Raji (cell line): ENCODE measurements around the gene PLVAP.

Experiments
- POLR2A ChIP-seq: IDR thresholded peaks from 2 replicates; pipeline ENCODE4 v1.6.1; 2011; ENCODE audit warnings: low read depth, low read length, control low read depth; ENCODE audit not compliant: insufficient read depth

PLVAP gene, protein sequence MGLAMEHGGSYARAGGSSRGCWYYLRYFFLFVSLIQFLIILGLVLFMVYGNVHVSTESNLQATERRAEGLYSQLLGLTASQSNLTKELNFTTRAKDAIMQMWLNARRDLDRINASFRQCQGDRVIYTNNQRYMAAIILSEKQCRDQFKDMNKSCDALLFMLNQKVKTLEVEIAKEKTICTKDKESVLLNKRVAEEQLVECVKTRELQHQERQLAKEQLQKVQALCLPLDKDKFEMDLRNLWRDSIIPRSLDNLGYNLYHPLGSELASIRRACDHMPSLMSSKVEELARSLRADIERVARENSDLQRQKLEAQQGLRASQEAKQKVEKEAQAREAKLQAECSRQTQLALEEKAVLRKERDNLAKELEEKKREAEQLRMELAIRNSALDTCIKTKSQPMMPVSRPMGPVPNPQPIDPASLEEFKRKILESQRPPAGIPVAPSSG

DNA sequence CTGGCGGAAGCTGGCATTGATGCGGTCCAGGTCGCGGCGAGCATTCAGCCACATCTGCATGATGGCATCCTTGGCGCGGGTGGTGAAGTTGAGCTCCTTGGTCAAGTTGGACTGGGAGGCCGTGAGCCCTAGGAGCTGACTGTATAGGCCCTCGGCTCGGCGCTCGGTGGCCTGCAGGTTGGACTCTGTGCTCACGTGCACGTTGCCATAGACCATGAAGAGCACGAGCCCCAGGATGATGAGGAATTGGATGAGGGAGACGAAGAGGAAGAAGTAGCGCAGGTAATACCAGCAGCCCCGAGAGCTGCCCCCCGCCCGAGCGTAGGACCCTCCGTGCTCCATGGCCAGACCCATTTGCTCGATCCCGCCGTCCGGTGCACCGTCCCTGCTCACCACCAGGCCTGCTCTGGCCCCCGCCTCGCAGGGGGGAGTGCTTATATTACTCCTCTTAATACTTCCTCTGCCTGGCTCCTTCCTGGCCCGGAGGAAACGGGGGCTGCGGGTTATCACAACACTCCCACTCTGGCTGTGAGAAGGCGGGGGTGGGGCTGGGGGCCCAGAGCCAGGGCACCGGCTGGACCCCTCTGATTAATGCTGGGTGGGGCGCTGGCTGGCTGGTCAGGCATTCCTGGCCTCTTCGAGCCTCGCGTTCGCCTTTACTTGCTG, at the start of gene PLVAP:
PLVAP (minus strand) TSS at position 408 of the 666 bp plus-strand sequence; CDS start at position 354, 54 bp downstream.
- no peak for TF ChIP-seq POLR2A

GRCh38 chr19:17424743-17425365, 47.7 kb upstream of the PLVAP start:
- no peak for TF ChIP-seq POLR2A

- TF ChIP-seq POLR2A, result no peak
Observed at GRCh38 chr19:17423429-17424208, 46.5 kb upstream of the PLVAP start.

DNA sequence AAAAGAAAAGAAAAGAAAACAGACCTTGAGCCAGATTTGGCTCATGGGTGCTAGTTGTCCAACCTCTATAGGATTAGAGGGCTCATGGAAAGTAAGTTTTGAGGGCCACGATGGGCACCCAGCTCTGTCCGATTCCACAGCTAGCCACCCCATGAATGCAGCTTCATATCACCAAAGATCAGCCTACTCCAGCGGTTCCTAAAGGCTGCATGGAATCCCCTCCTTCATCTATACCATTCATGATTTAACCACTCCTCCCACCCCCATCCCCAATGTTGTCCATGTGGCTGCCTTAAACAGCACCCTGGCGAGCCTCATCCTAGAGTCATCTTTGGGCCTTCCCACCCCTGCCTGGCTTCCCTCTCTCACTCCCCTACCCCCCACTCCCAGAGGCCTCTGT, 44.8 kb upstream of the PLVAP start:
- no peak for TF ChIP-seq POLR2A

GRCh38 chr19:17420475-17420924, 43.4 kb upstream of the PLVAP start:
- no peak for TF ChIP-seq POLR2A

DNA sequence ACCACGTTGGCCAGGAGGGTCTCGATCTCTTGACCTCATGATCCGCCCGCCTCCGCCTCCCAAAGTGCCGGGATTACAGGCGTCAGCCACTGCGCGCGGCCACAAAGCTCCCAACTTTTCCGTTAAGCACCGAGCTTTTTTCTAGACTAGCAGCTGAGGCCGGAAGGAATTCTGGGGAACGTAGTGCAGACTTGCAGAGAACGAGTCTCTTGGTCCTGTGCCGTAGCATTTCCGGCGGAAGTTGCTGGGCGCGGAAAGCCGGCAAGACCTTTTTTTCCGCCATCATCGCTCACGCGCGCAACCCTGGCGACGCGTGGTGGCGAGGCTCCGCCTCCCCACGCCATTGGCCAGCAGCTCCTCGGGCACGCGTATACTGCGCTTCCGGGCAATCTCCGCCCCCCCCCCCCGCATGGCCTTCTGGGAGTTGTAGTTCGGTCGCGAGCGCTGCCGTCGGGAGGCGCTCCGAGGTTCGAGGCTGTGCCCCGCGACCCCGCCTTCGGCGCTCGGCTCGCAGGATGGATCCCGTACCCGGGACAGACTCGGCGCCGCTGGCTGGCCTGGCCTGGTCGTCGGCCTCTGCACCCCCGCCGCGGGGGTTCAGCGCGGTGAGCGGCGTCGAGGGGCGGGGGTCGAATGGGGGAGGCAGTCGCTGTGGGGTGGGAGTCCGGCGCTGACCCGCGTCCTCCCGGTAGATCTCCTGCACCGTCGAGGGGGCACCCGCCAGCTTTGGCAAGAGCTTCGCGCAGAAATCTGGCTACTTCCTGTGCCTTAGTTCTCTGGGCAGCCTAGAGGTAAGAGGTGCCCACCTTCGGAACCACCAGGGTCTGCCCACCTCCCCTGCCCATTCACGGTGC, 42.7 kb upstream of the PLVAP start, which contains the start of gene MVB12A:
MVB12A (plus strand) TSS at position 427 of the 854 bp plus-strand sequence; CDS start at position 516, 89 bp downstream.
- TF ChIP-seq POLR2A, result peak; percentile 66

DNA sequence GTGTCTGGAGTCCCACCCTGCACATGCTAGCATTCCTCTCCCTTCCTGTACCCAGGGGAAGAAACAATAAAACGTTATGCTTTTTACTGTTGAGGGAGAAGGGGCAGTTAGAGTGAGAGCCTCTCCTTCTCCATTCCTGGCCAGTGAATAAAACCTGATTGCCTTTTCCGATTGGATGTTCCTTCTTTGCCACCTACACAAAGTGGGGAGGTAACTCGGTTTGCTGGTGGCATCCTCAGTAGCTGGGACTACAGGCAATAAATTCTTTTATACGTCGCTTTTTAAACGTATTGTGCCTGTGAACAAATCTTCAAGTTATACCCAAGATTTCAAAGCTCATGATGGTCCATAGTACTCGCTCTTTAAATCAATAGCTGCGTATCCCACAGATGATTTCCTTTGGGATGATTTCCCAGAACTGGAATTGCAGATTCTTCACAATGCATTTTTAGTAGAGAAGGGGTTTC, 42.0 kb upstream of the PLVAP start:
- TF ChIP-seq POLR2A, result no peak

DNA sequence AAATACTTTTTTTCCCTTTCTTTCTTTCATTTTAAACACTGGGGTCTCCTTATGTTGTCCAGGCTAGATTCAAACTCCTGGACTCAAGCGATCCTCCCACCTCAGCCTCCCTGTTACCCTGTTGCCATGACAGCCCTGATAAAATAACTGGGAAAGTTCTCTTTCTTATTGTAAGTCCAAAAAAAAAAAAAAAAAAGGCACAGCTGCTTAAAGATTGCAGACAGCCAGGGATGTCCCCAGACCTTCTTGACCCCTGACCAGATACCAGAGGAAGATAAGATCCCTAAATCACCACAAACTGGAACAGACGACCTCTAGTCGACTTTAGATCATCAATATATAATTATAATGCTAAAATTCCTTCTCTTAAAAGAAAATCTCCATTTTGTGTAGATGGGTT, 41.6 kb upstream of the PLVAP start:
- no peak for TF ChIP-seq POLR2A

DNA sequence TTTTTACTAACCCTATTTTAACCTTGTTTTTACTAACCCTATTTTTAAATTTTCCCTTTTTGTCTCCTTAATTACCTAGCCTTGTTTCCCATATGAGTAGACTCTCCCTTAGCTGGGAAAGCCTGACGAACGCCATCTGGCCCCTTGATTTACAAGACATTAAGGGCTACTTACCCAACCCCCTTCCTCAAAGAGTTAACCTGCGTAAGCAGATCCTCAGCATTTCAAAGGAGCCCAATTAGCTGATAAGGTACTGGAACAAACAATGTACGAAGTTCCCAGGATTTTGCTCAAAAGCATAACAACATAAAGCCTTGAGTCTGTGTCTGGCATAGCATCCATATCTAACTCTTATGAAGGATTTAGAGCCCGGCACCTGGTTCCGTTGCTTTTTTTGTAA, 38.0 kb upstream of the PLVAP start:
- no peak for TF ChIP-seq POLR2A

GRCh38 chr19:17414097-17414496, 37.0 kb upstream of the PLVAP start:
- no peak for TF ChIP-seq POLR2A

DNA sequence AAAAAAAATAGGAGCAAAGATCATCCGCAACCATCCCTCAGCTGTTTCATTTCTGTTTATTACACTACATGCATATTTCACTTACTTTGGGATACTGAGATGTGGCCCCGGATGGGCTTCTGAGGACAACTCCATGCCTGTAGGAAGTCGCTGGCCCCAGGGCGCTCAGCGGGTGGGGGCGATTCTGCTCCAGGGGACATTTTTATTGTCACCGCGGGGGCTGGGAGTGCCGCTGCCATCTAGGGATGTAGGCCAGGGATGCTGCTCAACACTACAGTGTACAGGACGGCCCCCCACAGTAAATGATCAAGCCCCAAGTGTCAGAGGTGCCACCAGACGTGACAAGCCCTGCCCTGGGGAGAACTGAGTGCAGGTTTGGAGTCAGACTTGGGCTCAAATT, 34.7 kb upstream of the PLVAP start:
- no peak for TF ChIP-seq POLR2A

- no peak for TF ChIP-seq POLR2A
Observed at GRCh38 chr19:17409990-17410389, 32.8 kb upstream of the PLVAP start.

- 0 out of 2 replicates have a peak, but pooled peaks have one; percentile 23 for TF ChIP-seq POLR2A
Observed at GRCh38 chr19:17406887-17407196, 29.7 kb upstream of the PLVAP start.
